ENCODE data around the gene RBM19. TPM values are rescaled to one million over a fixed set of nuclear protein-coding genes. Genes with fewer than 3 reads are reported as not detected.
"Not testable (repeated sequence)": the region's sequence is repeated elsewhere in the genome, so short reads cannot be mapped to it uniquely, and the experiment has no call there.

Gene RBM19
- polyA plus RNA-seq, 3 donors = 29.5 to 45.1 (median 29.6) TPM

DNA sequence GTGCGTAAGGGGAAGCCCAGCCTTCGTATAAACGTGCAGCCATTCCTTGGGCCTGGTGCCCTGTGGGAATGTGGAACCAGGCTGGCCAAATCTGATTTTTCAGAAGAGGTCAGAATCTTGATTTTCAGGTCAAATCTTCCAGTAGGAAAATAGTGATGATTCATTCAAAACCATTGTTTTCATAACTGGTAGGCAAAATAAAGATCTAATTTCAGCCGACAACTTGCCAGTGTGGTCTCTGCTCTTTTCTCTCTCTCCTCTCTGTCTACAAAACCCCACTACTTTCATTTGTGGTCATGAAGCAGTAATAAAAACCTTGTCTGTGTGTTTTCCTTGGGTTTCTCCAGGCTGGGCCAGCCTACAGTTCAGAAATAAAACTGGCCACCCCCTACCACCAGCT, 135.1 kb downstream of the RBM19 start:
- DNase-seq (ENCODE audit: extremely low read depth in 1 of 11, low read depth in 9 of 11, low spot score in 4 of 11) = no peak

DNA sequence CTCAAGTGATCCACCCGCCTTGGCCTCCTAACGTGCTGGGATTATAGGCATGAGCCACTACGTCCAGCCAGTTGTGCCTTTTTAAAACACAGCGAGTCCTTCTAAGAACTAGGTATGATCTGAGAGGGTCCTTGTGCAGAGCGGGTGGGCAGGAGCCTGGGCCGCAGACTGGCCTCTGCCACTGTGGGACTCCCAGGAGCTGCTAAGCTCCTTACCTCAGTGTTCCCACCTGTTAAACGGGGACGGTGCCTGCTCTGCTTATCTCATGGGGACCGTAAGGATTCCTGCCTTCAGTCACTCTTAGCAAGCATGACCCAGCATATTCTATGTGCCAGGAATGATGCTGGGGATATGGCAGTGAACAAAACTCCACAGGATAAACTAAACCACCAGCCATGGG, 136.9 kb downstream of the RBM19 start:
- no peak for DNase-seq (ENCODE audit: extremely low read depth in 1 of 11, low read depth in 9 of 11, low spot score in 4 of 11)

DNA sequence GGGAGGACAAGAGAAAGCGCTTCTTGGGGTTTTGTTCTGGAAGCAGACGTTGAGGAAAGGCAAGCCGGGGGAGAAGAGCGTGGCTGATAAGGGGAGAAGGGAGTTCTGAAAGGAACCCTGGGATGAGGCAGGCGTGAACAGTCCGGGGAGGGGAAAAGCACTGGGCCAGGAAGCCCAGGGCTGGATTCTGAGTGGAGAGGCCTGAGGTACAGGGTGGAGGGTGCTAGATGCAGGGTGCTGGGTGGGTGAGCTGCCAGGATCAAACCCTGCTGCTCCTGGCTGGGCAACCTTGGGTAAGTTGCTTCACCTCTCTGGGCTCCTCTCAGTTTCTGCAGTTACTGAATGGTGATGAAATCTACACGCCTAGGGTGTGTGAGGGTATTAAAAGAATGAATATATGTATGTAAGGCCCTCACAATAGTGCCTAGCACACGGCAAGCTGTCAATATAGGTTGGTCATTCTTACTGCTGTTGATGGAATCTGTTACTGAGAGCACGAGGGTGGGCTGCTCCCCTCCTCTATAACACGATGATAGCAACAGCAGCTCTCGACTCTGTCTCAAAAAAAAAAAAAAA, 138.5 kb downstream of the RBM19 start:
- no peak for DNase-seq (ENCODE audit: extremely low read depth in 1 of 11, low read depth in 9 of 11, low spot score in 4 of 11)

DNA sequence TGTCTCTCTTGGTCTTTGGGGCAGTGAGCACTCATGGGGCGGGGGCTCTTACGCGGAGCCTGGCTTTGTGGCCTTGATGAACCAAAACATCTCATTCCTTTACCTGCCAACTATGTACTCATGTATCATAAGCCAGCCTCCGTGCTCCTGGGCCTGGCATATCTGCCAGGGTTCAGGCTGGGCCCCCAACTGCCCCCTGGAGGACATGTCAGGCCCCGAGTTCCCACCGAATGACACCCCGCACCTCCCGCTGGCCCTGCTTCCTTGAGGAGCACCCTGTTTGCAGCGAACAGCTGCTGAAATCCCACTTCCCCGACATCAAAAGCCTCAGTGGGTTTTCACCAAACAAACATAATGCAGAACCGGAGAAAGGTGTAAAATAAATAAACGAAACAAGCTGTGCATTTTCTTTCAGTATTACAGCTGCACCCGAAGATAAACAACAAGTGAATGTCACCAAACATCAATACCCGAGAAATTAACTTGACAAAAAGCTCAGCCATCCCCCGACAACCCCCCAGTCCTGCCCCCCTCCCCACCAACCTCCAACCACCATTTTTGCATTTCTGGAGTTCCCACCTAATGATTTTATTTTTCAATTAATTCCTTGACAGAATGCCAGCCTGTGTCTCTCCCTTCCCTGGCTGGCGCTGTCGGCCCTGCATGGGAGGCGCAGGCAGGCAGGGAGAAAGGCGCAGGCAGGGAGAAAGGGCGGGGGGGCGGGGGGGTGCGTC, 139.2 kb downstream of the RBM19 start:
- DNase-seq (ENCODE audit: extremely low read depth in 1 of 11, low read depth in 9 of 11, low spot score in 4 of 11) = no peak

DNA sequence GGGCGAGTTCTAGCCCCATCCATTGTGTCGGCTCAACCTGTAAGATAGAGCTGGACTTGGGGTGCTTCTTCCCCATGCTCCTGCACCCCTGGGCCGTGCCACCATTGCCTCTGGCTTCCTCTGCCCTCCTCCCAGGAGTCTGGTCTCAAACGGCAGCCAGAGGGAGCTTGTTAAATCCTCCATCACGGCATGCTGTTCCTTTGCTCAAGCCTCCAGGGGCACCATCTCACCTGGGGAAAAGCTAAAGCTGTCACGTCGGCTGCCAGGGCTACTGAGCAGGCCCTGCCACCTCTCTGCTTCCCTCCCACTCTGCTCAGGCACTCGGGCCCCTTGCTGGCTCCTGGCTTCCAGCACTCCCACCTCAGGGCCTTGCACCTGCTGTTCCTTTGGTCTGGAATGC, 140.4 kb downstream of the RBM19 start:
- DNase-seq (ENCODE audit: extremely low read depth in 1 of 11, low read depth in 9 of 11, low spot score in 4 of 11) = no peak

DNA sequence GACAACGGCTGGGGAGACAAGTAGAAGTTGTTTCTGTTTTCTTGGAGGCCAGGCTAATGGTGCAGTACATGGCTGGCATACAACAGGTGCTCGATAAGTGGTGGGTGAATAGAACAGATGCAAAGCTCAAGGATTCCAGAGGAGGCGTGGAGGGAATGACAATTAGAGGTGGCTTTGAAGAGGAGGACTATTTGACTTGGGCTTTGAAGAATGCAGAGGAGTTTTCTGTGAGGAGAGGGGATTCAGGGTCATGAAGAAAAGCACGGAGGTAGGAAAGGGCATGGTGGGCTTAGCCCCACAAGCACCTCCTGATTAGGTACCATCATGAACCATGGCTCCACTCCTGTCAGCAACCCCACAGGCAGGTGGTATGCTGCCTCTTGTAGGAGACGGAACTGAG, 142.3 kb downstream of the RBM19 start:
- DNase-seq (ENCODE audit: extremely low read depth in 1 of 11, low read depth in 9 of 11, low spot score in 4 of 11) = no peak

DNA sequence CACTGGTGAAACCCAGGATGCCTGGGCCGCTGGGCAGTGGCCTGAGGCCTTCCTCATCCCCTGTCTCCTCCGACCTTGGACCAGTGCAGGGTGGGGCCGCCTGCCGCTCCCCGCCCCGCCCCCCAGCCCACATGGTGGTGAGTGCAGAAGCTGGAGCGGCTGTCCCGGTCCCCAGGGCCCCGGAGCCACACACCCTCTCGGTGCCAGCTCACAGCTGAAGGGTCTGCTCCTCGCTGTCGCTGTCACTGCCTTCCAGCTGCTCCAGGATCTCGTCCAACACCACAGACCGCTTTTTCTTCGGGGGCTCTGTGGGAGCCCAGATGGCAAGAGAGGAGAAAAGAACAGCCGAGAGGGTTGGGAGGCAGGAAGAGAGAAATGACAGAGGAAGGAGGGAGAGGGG, 143.1 kb downstream of the RBM19 start:
- no peak for DNase-seq (ENCODE audit: extremely low read depth in 1 of 11, low read depth in 9 of 11, low spot score in 4 of 11)

DNA sequence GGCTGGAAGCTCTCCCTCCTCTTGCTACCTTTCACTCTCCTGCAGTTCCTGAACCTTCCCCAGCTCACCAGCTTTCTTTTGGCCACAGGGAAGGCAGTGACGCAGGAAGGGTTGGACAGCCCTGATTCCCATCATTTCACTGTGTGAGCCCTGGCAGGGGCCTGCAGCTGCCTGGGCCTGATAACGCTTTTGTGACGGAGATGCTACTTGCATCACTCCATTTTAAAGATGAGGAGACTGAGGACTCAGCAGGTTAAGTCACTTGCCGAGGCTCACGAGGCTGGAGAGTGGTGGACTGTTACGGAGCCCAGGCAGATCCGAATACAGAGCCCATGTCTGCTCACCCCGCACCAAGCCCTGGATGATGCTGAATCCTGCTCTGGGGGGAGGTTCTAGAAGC, 145.3 kb downstream of the RBM19 start:
- no peak for DNase-seq (ENCODE audit: extremely low read depth in 1 of 11, low read depth in 9 of 11, low spot score in 4 of 11)

- DNase-seq (ENCODE audit: extremely low read depth in 1 of 11, low read depth in 9 of 11, low spot score in 4 of 11) = no peak
Measured at GRCh38 chr12:113820309-113820708, 145.8 kb downstream of the RBM19 start.

GRCh38 chr12:113819495-113819894, 146.6 kb downstream of the RBM19 start:
- DNase-seq (ENCODE audit: extremely low read depth in 1 of 11, low read depth in 9 of 11, low spot score in 4 of 11) = no peak

DNA sequence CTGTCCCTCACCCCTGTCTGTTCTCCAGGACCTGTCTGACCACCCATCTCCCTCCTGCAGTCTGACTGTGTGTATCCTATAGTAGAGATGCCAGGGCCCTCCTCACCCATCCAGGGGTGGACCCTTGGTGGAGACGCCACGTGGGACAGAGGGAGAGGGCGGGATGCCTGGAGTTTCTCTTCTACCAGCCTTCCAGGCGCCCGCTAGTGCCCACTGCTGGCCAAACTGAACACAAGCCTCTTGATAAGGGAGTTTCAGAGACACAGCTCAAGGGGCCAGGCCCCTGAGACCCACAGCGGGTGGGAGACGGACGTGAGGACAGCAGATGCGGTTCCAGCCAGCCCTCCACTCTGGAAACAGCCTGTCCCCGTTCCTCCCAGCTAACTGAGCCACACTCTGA, 147.3 kb downstream of the RBM19 start:
- no peak for DNase-seq (ENCODE audit: extremely low read depth in 1 of 11, low read depth in 9 of 11, low spot score in 4 of 11)

DNA sequence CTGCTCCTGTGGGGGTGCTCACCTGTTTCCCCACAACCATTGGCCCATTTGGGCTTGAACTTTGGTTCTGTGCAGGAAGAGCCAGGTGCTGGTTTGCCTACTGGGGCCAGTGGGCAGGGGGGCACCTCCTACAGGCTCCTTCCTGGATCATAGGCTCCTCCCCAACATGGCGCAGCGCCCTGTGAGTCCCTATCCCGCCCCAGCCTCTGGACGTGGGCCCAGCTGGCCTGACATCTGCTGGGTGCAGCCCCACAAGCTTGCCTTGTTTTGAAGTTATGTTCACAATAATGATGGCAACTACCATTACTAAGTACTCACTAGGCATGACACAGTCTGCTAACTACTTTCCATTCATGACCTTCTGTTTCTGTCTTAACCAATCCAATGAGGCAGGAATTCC, 147.8 kb downstream of the RBM19 start:
- DNase-seq (ENCODE audit: extremely low read depth in 1 of 11, low read depth in 9 of 11, low spot score in 4 of 11) = no peak

DNA sequence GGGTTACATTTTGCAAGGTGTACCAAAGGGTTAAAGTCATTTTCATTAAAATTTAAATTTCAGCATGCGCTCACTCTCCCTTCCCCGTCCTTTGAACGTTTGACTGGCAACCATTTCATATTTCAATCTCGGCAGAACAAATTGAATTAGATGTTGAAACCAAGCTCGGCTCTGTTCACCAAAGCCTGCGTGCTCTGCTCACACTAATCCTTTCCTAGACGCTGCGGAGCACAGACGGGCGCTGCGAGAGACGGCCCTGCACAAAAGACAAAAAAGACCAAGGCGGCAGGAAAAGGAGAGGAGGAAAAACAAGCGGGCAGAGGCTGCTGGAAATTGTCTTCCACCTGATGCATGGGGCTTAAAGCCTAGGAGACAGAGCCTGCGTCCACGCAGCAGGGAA, 149.3 kb downstream of the RBM19 start:
- no peak for DNase-seq (ENCODE audit: extremely low read depth in 1 of 11, low read depth in 9 of 11, low spot score in 4 of 11)

DNA sequence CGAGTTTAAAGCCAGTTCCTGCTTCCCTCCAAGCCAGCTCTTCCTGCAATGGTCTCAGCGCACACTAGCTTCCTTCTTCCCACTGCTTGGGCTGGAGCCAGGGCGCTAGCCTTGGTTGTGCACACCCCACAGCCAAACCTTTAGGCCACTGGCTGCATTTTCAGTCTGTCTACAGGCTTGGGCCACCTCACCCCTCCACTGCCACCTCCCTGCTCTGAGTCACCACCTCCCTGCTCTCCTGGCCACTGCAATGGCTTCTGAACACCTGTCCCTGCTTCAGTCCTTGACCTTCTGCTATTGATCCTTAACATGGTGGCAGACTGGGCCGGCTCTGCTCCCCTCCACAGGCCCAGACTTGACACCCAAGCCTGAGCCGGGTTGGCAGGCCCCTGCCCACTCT, 151.1 kb downstream of the RBM19 start:
- no peak for DNase-seq (ENCODE audit: extremely low read depth in 1 of 11, low read depth in 9 of 11, low spot score in 4 of 11)

GRCh38 chr12:113813229-113813541, 152.9 kb downstream of the RBM19 start:
- no peak for DNase-seq (ENCODE audit: extremely low read depth in 1 of 11, low read depth in 9 of 11, low spot score in 4 of 11)

- DNase-seq (ENCODE audit: extremely low read depth in 1 of 11, low read depth in 9 of 11, low spot score in 4 of 11) = no peak
Measured at GRCh38 chr12:113812411-113813228, 153.5 kb downstream of the RBM19 start.

DNA sequence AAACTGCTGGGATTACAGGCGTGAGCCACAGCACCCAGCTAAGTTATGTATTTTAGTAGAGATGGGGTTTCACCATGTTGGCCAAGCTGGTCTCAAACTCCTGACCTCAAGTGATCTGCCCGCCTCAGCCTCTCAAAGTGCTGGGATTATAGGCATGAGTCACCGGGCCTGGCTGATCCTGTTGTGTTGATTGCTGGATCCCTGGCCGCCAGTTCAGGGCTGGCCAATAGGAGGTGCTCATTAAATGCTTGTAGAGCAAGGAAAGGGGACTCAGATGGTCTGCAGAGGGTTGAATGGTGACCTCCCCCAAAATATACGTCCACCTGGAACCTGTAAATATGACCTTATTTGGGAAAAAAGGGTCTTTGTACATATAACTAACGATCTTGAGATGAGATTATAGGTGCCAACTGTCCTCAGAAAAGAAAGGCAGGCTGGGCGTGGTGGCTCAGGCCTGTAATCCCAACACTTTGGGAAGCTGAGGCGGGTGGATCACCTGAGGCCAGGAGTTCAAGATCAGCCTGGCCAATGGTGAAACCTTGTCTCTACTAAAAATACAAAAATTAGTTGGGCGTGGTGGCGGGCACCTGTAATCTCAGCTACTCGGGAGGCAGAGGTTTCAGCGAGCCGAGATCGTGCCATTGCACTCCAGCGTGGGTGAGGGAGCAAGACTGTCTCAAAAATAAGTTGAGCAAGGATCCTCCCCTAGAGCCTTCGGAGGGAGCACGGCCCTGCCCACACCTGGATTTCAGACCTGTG, 156.5 kb downstream of the RBM19 start:
- not testable (repeated sequence) for DNase-seq (ENCODE audit: extremely low read depth in 1 of 11, low read depth in 9 of 11, low spot score in 4 of 11)

GRCh38 chr12:113808095-113808951, 157.8 kb downstream of the RBM19 start:
- no peak for DNase-seq (ENCODE audit: extremely low read depth in 1 of 11, low read depth in 9 of 11, low spot score in 4 of 11)

DNA sequence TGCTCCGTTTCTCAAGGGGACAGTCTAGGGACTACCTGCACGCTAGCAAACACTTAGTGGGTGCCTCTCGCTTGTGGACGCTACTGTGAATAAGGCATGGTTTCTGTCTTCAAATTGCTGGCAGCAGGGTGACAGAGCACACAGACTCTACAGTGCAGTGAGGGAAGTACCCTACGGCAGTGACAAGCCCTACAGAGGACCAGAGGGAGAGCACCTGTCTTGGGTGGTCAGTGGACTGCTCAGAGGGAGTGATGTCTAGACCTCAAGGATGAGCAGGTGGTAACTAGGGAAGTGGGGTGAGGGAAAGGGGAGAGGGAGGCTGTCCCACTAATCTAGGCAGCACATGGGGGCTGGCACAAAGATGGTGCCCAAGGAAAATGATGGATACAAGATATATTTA, 160.5 kb downstream of the RBM19 start:
- no peak for DNase-seq (ENCODE audit: extremely low read depth in 1 of 11, low read depth in 9 of 11, low spot score in 4 of 11)
